HEK293 (cell line): Measurements from ENCODE around the gene COL8A1.
"Not testable (repeated sequence)": the region's sequence is repeated elsewhere in the genome, so short reads cannot be mapped to it uniquely, and the experiment has no call there.

Source experiments
- CTCF ChIA-PET: fragments of 350-600 bp; formaldehyde crosslinking; extraction: SDS; loops from one replicate; lab custom pipeline; 2021; ENCODE audit warnings: antibody characterized with exemption; lab: Yijun Ruan, JAX
- POLR2A ChIA-PET: fragments of 300-600 bp; formaldehyde crosslinking; extraction: SDS; loops from one replicate; lab custom pipeline; 2020; ENCODE audit warnings: antibody characterized with exemption, inconsistent platforms; lab: Yijun Ruan, JAX
- H3K27ac ChIP-seq: fragments of 200-500 bp; sonication (Bioruptor generic); 2 replicates; pipeline ENCODE4 v1.5.1; 2014; ENCODE audit warnings: low read depth, low read length, control low read depth, inconsistent platforms; ENCODE audit errors: extremely low read depth
- H3K36me3 ChIP-seq, 2 experiments: fragments of 200-500 bp in 1 of 2; sonication (Bioruptor generic) in 1 of 2; 1 replicate in 1 of 2; 2 replicates in 1 of 2; pipeline ENCODE4 v1.5.1; 2014 to 2017; ENCODE audit warnings: inconsistent platforms in 2 of 2, low read length in 2 of 2; ENCODE audit not compliant: control insufficient read depth in 2 of 2, insufficient read depth in 1 of 2
- H3K4me1 ChIP-seq: fragments of 200-500 bp; sonication (Bioruptor generic); 2 replicates; pipeline ENCODE4 v1.5.1; 2014; ENCODE audit warnings: mild to moderate bottlenecking, low read length, inconsistent platforms; ENCODE audit not compliant: control insufficient read depth, insufficient read depth
- H3K4me3 ChIP-seq: 2 replicates; pipeline ENCODE4 v1.5.1; 2011; ENCODE audit warnings: low read depth, mild to moderate bottlenecking, control low read depth, low read length, moderate library complexity
- H3K9me3 ChIP-seq: fragments of 200-500 bp; sonication (Bioruptor generic); 2 replicates; pipeline ENCODE4 v1.5.1; 2014; ENCODE audit warnings: low read depth, low read length, inconsistent platforms; ENCODE audit not compliant: control insufficient read depth, insufficient read depth
- BCL11A ChIP-seq: fragments of 450-650 bp; formaldehyde crosslinking; IDR thresholded peaks from 2 replicates; pipeline ENCODE4 v1.5.1; 2016; ENCODE audit warnings: low read depth, missing biosample characterization, missing genetic modification characterization
- ELK4 ChIP-seq: IDR thresholded peaks from 2 replicates; pipeline ENCODE4 v1.6.1; 2011; ENCODE audit warnings: mild to moderate bottlenecking, low read depth, low read length, borderline replicate concordance
- GFI1B ChIP-seq: fragments of 450-650 bp; formaldehyde crosslinking; IDR thresholded peaks from 2 replicates; pipeline ENCODE4 v1.5.1; 2016; ENCODE audit warnings: missing biosample characterization, missing genetic modification characterization
- GLI2 ChIP-seq: fragments of 450-650 bp; formaldehyde crosslinking; IDR thresholded peaks from 2 replicates; pipeline ENCODE4; 2017; ENCODE audit warnings: missing biosample characterization, missing genetic modification characterization, low read depth, borderline replicate concordance
- HOXC10 ChIP-seq: sonication (generic); formaldehyde crosslinking; IDR thresholded peaks from 2 replicates; pipeline ENCODE4 v1.8.1; 2023; ENCODE audit warnings: mild to moderate bottlenecking, missing genetic modification reagents
- IKZF3 ChIP-seq: fragments of 450-650 bp; IDR thresholded peaks from 2 replicates; pipeline ENCODE4 v1.5.0; 2018; ENCODE audit warnings: missing biosample characterization, mild to moderate bottlenecking, missing genetic modification characterization, moderate library complexity
- KLF1 ChIP-seq: fragments of 450-650 bp; formaldehyde crosslinking; IDR thresholded peaks from 2 replicates; pipeline ENCODE4 v1.5.1; 2016; ENCODE audit warnings: missing biosample characterization, missing genetic modification characterization
- KLF7 ChIP-seq: fragments of 450-650 bp; formaldehyde crosslinking; IDR thresholded peaks from 2 replicates; pipeline ENCODE4 v1.5.1; 2016; ENCODE audit warnings: missing biosample characterization, missing genetic modification characterization, borderline replicate concordance
- KLF8 ChIP-seq: fragments of 450-650 bp; formaldehyde crosslinking; IDR thresholded peaks from 2 replicates; pipeline ENCODE4 v1.5.1; 2016; ENCODE audit warnings: missing biosample characterization, missing genetic modification characterization
- TCF7L2 ChIP-seq: IDR thresholded peaks from 2 replicates; pipeline ENCODE4 v1.6.1; 2011; ENCODE audit warnings: low read depth, mild to moderate bottlenecking, inconsistent platforms, low read length, moderate library complexity, borderline replicate concordance
- TRIM28 ChIP-seq: IDR thresholded peaks from 2 replicates; pipeline ENCODE4 v1.6.1; 2011; ENCODE audit warnings: low read length, control low read depth, borderline replicate concordance
- ZFP69B ChIP-seq: fragments of 450-650 bp; formaldehyde crosslinking; IDR thresholded peaks from 2 replicates; pipeline ENCODE4 v1.5.1; 2016; ENCODE audit warnings: missing biosample characterization, missing genetic modification characterization
- ZNF114 ChIP-seq: fragments of 450-650 bp; formaldehyde crosslinking; IDR thresholded peaks from 2 replicates; pipeline ENCODE4 v1.5.0; 2017; ENCODE audit warnings: missing biosample characterization, missing genetic modification characterization
- ZNF2 ChIP-seq: fragments of 450-650 bp; formaldehyde crosslinking; IDR thresholded peaks from 2 replicates; pipeline ENCODE4 v1.5.1; 2016; ENCODE audit warnings: missing biosample characterization, missing genetic modification characterization
- ZNF274 ChIP-seq, 2 experiments: fragments of 200-500 bp in 1 of 2; fragments of 450-650 bp in 1 of 2; sonication (Bioruptor generic) in 1 of 2; formaldehyde crosslinking in 1 of 2; IDR thresholded peaks; 2 replicates each; pipeline versions ENCODE4 v1.5.1 to v1.6.1; 2014 to 2016; ENCODE audit warnings: borderline replicate concordance in 1 of 2, inconsistent platforms in 1 of 2, low read length in 1 of 2, missing biosample characterization in 1 of 2, missing genetic modification characterization in 1 of 2
- ZNF335 ChIP-seq: fragments of 450-650 bp; formaldehyde crosslinking; conservative IDR thresholded peaks from 2 replicates; pipeline ENCODE4 v1.5.1; 2016; ENCODE audit warnings: missing biosample characterization, missing genetic modification characterization
- ZNF354C ChIP-seq: fragments of 450-650 bp; formaldehyde crosslinking; IDR thresholded peaks from 2 replicates; pipeline ENCODE4 v1.5.1; 2016; ENCODE audit warnings: missing biosample characterization, missing genetic modification characterization, low read depth, borderline replicate concordance
- ZNF366 ChIP-seq: fragments of 450-650 bp; formaldehyde crosslinking; conservative IDR thresholded peaks from 2 replicates; pipeline ENCODE4 v1.5.1; 2016; ENCODE audit warnings: missing biosample characterization, missing genetic modification characterization
- ZNF404 ChIP-seq: fragments of 450-650 bp; formaldehyde crosslinking; IDR thresholded peaks from 2 replicates; pipeline ENCODE4 v1.5.1; 2017; ENCODE audit warnings: missing biosample characterization, missing genetic modification characterization
- ZNF610 ChIP-seq: fragments of 450-650 bp; formaldehyde crosslinking; IDR thresholded peaks from 2 replicates; pipeline ENCODE4 v1.5.1; 2016; ENCODE audit warnings: missing biosample characterization, missing genetic modification characterization, borderline replicate concordance
- ZNF621 ChIP-seq: fragments of 450-650 bp; formaldehyde crosslinking; IDR thresholded peaks from 2 replicates; pipeline ENCODE4 v1.5.1; 2017; ENCODE audit warnings: missing biosample characterization, missing genetic modification characterization
- ZNF677 ChIP-seq: fragments of 450-650 bp; IDR thresholded peaks from 2 replicates; pipeline ENCODE4 v1.5.0; 2018; ENCODE audit warnings: missing biosample characterization, mild to moderate bottlenecking, missing genetic modification characterization, moderate library complexity
- ZNF776 ChIP-seq: fragments of 450-650 bp; formaldehyde crosslinking; IDR thresholded peaks from 2 replicates; pipeline ENCODE4 v1.5.0; 2017; ENCODE audit warnings: missing biosample characterization, missing genetic modification characterization, borderline replicate concordance
- ZNF792 ChIP-seq: fragments of 450-650 bp; formaldehyde crosslinking; IDR thresholded peaks from 2 replicates; pipeline ENCODE4 v1.5.1; 2016; ENCODE audit warnings: missing biosample characterization, missing genetic modification characterization
- ZNF830 ChIP-seq: fragments of 450-650 bp; IDR thresholded peaks from 2 replicates; pipeline ENCODE4 v1.5.0; 2018; ENCODE audit warnings: missing biosample characterization, missing genetic modification characterization, low read depth, mild to moderate bottlenecking, moderate library complexity
- ZSCAN16 ChIP-seq: fragments of 450-650 bp; formaldehyde crosslinking; IDR thresholded peaks from 2 replicates; pipeline ENCODE4 v1.5.1; 2016; ENCODE audit warnings: missing biosample characterization, missing genetic modification characterization
- TF ChIP-seq, protein P1 (sequence below): fragments of 450-650 bp; formaldehyde crosslinking; IDR thresholded peaks from 2 replicates; pipeline ENCODE4 v1.5.1; 2016; ENCODE audit warnings: missing biosample characterization, missing genetic modification characterization
- TF ChIP-seq, protein P2 (sequence below): fragments of 450-650 bp; formaldehyde crosslinking; IDR thresholded peaks from 2 replicates; pipeline ENCODE4 v1.5.1; 2016; ENCODE audit warnings: missing biosample characterization, missing genetic modification characterization
- TF ChIP-seq, protein P3 (sequence below): fragments of 450-650 bp; formaldehyde crosslinking; IDR thresholded peaks from 2 replicates; pipeline ENCODE4 v1.5.1; 2017; ENCODE audit warnings: missing biosample characterization, missing genetic modification characterization

The COL8A1 gene

GRCh38 chr3:99731499-99731898 lies 93.1 kb downstream of the COL8A1 start:
- ChIA-PET CTCF (interaction anchor here (0.6 kb wide), 1 partner anchor 437 kb away, joined by 4 read pairs; no protein-coding TSS in a partner anchor), POLR2A (no interaction called here)
- Histone ChIP-seq H3K36me3 (no peaks in the 10 kb centered on the region), H3K27ac (no peak overlapping the region), H3K9me3 (no peaks in the 10 kb centered on the region), H3K4me1 (no peaks in the 10 kb centered on the region), H3K4me3 (no peak overlapping the region)
- no peak for TF ChIP-seq GFI1B (tag by site-specific recombination)
- TF ChIP-seq ZNF404, result no peak
- no peak for TF ChIP-seq BCL11A
- TF ChIP-seq, protein P1, sequence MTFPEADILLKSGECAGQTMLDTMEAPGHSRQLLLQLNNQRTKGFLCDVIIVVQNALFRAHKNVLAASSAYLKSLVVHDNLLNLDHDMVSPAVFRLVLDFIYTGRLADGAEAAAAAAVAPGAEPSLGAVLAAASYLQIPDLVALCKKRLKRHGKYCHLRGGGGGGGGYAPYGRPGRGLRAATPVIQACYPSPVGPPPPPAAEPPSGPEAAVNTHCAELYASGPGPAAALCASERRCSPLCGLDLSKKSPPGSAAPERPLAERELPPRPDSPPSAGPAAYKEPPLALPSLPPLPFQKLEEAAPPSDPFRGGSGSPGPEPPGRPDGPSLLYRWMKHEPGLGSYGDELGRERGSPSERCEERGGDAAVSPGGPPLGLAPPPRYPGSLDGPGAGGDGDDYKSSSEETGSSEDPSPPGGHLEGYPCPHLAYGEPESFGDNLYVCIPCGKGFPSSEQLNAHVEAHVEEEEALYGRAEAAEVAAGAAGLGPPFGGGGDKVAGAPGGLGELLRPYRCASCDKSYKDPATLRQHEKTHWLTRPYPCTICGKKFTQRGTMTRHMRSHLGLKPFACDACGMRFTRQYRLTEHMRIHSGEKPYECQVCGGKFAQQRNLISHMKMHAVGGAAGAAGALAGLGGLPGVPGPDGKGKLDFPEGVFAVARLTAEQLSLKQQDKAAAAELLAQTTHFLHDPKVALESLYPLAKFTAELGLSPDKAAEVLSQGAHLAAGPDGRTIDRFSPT (tag by site-specific recombination), result no peak
- TF ChIP-seq ZFP69B (tag by site-specific recombination), result no peak
- no peak for TF ChIP-seq IKZF3 (tag by site-specific recombination)
- no peak for TF ChIP-seq GLI2 (tag by site-specific recombination)
- no peak for TF ChIP-seq HOXC10
- TF ChIP-seq, protein P2, sequence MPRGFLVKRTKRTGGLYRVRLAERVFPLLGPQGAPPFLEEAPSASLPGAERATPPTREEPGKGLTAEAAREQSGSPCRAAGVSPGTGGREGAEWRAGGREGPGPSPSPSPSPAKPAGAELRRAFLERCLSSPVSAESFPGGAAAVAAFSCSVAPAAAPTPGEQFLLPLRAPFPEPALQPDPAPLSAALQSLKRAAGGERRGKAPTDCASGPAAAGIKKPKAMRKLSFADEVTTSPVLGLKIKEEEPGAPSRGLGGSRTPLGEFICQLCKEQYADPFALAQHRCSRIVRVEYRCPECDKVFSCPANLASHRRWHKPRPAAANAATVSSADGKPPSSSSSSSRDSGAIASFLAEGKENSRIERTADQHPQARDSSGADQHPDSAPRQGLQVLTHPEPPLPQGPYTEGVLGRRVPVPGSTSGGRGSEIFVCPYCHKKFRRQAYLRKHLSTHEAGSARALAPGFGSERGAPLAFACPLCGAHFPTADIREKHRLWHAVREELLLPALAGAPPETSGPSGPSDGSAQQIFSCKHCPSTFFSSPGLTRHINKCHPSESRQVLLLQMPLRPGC (tag by site-specific recombination), result no peak
- TF ChIP-seq ZNF610 (tag by site-specific recombination), result no peak
- TF ChIP-seq ZNF114 (tag by site-specific recombination), result no peak
- TF ChIP-seq, protein P3, sequence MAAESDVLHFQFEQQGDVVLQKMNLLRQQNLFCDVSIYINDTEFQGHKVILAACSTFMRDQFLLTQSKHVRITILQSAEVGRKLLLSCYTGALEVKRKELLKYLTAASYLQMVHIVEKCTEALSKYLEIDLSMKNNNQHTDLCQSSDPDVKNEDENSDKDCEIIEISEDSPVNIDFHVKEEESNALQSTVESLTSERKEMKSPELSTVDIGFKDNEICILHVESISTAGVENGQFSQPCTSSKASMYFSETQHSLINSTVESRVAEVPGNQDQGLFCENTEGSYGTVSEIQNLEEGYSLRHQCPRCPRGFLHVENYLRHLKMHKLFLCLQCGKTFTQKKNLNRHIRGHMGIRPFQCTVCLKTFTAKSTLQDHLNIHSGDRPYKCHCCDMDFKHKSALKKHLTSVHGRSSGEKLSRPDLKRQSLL (tag by site-specific recombination), result no peak
- no peak for TF ChIP-seq ZSCAN16
- no peak for TF ChIP-seq TCF7L2
- no peak for TF ChIP-seq ZNF677
- no peak for TF ChIP-seq ZNF776
- TF ChIP-seq ZNF2 (tag by site-specific recombination), result no peak
- TF ChIP-seq KLF7 (tag by site-specific recombination), result no peak
- no peak for TF ChIP-seq ZNF621 (tag by site-specific recombination)
- TF ChIP-seq KLF8 (tag by site-specific recombination), result no peak

DNA sequence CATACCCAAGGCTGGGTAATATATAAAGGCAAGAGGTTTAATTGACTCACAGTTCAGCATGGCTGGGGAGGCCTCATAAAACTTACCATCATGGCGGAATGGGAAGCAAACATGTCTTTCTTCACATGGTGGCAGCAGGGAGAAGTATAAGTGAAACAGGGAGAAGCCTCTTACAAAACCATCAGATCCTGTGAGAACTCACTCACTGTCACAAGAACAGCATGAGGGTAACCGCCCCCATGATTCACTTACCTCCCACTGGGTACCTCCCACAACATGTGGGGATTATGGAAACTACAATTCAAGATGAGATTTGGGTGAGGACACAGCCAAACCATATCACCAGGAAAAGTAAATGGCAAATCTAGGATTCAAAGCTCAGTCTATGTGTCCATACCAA lies 102.0 kb downstream of the COL8A1 start:
- H3K27ac ChIP-seq, H3K36me3 ChIP-seq, H3K4me3 ChIP-seq, POLR2A ChIA-PET, H3K9me3 ChIP-seq, H3K4me1 ChIP-seq: not testable (repeated sequence)
- CTCF ChIA-PET, result interaction anchor here (1.0 to 1.3 kb wide), 2 partner anchors 14 to 94 kb away, joined by 3 to 7 read pairs; no protein-coding TSS in a partner anchor

- H3K4me3 ChIP-seq, result no peak overlapping the region
- CTCF ChIA-PET, result interaction anchor here (0.7 to 1.3 kb wide), 2 partner anchors 12 to 748 kb away, joined by 3 to 7 read pairs; no protein-coding TSS in a partner anchor
- no peak overlapping the region for H3K27ac ChIP-seq
- H3K9me3 ChIP-seq, result no peaks in the 10 kb centered on the region
- POLR2A ChIA-PET, result no interaction called here
- no peaks in the 10 kb centered on the region for H3K36me3 ChIP-seq
- no peaks in the 10 kb centered on the region for H3K4me1 ChIP-seq
- TF ChIP-seq TRIM28 (no peak), KLF1 (tag by site-specific recombination) (no peak), ZNF354C (tag by site-specific recombination) (no peak), ZNF792 (tag by site-specific recombination) (no peak), ZNF830 (tag by site-specific recombination) (no peak), ZNF274 (IDR thresholded peaks at IDR 0.05; ENCODE audit: low read length) (no peak), ZNF274 (tag by site-specific recombination; IDR thresholded peaks at IDR 0.05; ENCODE audit: borderline replicate concordance) (no peak), ZNF335 (no peak), ELK4 (no peak), ZNF366 (tag by site-specific recombination) (no peak)
Measured at GRCh38 chr3:99741588-99741987, 103.2 kb downstream of the COL8A1 start.
